HG03521 (cell line): ENCODE measurements around the gene SERPINA6.
"Not testable (repeated sequence)": the region's sequence is repeated elsewhere in the genome, so short reads cannot be mapped to it uniquely, and the experiment has no call there.

Experiments
- ATAC-seq: cut with Tn5 transposase; IDR thresholded peaks from one replicate; pipeline ENCODE4 v1.9.1; 2021; ENCODE audit warnings: mild to moderate bottlenecking, moderate library complexity; ENCODE audit not compliant: unreplicated experiment

The SERPINA6 gene

GRCh38 chr14:94295360-94296180 is 27.6 kb downstream of the SERPINA6 start:
- ATAC-seq: no peak

- no peak for ATAC-seq
These were observed 29.6 kb downstream of the SERPINA6 start for GRCh38 chr14:94293578-94293924.

GRCh38 chr14:94292872-94293577 is 30.1 kb downstream of the SERPINA6 start, which contains the start of gene SERPINA10:
SERPINA10 (minus strand) TSS chr14:94293268; CDS start chr14:94290593, 2,675 bp downstream.
- ATAC-seq: no peak

- no peak for ATAC-seq
These were observed 30.6 kb downstream of the SERPINA6 start for GRCh38 chr14:94292526-94292871.

GRCh38 chr14:94291906-94292525 is 31.1 kb downstream of the SERPINA6 start:
- ATAC-seq: no peak

GRCh38 chr14:94291159-94291905 is 31.8 kb downstream of the SERPINA6 start:
- no peak for ATAC-seq

- no peak for ATAC-seq
These were observed 32.9 kb downstream of the SERPINA6 start for GRCh38 chr14:94290197-94290596.

- no peak for ATAC-seq
These were observed 34.3 kb downstream of the SERPINA6 start for GRCh38 chr14:94288610-94289465.

- ATAC-seq: no peak
These were observed 38.0 kb downstream of the SERPINA6 start for GRCh38 chr14:94285158-94285557.

- ATAC-seq: no peak
These were observed 38.9 kb downstream of the SERPINA6 start for GRCh38 chr14:94284221-94284620.

GRCh38 chr14:94282991-94283723 is 40.0 kb downstream of the SERPINA6 start:
- ATAC-seq: no peak

GRCh38 chr14:94278731-94279130 is 44.4 kb downstream of the SERPINA6 start:
- no peak for ATAC-seq

GRCh38 chr14:94276898-94277561 is 46.1 kb downstream of the SERPINA6 start:
- ATAC-seq: not testable (repeated sequence)

- no peak for ATAC-seq
These were observed 54.0 kb downstream of the SERPINA6 start for GRCh38 chr14:94269156-94269555.

- ATAC-seq: not testable (repeated sequence)
These were observed 54.6 kb downstream of the SERPINA6 start for GRCh38 chr14:94268582-94268981.

GRCh38 chr14:94267352-94267751 is 55.8 kb downstream of the SERPINA6 start:
- no peak for ATAC-seq

- ATAC-seq: not testable (repeated sequence)
These were observed 58.9 kb downstream of the SERPINA6 start for GRCh38 chr14:94264195-94264594.
